ENCODE results near the gene AKNAD1. TPM values are rescaled to one million over a fixed set of nuclear protein-coding genes. Genes with fewer than 3 reads are reported as not detected.
A peak's percentile ranks its signal among the peaks of the same experiment; 100 is the strongest.

AKNAD1 gene
- total RNA-seq, 6 experiments from 2014 or later = not detected

DNA sequence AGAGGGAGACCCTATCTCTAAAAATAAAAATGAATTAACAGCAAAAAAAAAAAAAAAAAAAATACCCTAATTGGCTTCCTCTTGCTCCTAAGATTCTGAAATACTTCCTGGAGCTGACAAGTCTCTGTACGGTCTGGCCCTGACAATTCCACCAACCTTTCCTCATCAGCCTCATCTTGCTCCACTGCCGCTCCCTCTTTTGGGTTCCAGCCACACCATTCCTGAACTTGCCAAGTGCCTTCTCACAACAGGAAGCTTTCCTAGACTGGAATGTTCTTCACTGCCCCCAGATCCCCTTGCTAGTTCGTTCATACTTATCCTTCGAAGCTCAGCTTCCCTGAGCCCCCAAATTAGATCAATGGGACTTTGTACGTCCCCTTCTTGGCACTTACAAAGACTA is 37.0 kb downstream of the AKNAD1 start:
- H3K9me3 ChIP-seq = no peaks in the 10 kb centered on the region
- H3K27ac ChIP-seq = no peak overlapping the region
- WGBS (ENCODE audit: insufficient coverage, low coverage, low lambda C conversion rate, missing lambda C conversion rate) = 48% methylated on average over 5 of the region's 5 CpGs
- no peak for TF ChIP-seq POLR2A (IDR thresholded peaks at IDR 0.05)
- TF ChIP-seq, protein P1, sequence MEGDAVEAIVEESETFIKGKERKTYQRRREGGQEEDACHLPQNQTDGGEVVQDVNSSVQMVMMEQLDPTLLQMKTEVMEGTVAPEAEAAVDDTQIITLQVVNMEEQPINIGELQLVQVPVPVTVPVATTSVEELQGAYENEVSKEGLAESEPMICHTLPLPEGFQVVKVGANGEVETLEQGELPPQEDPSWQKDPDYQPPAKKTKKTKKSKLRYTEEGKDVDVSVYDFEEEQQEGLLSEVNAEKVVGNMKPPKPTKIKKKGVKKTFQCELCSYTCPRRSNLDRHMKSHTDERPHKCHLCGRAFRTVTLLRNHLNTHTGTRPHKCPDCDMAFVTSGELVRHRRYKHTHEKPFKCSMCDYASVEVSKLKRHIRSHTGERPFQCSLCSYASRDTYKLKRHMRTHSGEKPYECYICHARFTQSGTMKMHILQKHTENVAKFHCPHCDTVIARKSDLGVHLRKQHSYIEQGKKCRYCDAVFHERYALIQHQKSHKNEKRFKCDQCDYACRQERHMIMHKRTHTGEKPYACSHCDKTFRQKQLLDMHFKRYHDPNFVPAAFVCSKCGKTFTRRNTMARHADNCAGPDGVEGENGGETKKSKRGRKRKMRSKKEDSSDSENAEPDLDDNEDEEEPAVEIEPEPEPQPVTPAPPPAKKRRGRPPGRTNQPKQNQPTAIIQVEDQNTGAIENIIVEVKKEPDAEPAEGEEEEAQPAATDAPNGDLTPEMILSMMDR (IDR thresholded peaks at IDR 0.05) = no peak
- DNase-seq = no peak
- ATAC-seq = no peak
- H3K4me1 ChIP-seq = no peaks in the 10 kb centered on the region
- no peaks in the 10 kb centered on the region for H3K36me3 ChIP-seq
- H3K4me3 ChIP-seq = no peak overlapping the region
- intact Hi-C loops (cut with DNase I) = no loop called here
- no peaks in the 10 kb centered on the region for H3K27me3 ChIP-seq

DNA sequence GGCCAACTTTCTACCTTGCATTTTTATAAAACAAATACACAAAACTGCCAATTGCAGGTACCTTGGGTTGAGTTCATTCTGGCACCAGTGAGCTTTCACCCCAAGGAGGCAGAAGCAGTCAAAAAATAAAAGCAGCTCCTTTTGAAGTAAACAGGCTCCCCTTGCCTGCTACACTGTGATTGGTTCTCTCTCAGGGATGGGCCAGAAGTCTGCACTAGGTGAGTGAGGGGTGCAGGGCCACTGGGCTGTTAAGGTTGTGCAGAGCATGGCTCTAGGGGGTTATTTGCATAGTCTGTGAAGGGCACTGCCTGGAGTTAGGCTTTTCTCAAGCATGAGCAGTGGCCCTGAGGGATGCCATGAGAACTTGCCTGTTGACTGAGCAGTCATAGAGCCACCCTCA is 39.1 kb downstream of the AKNAD1 start:
- no peaks in the 10 kb centered on the region for H3K4me1 ChIP-seq
- ATAC-seq (no peak), DNase-seq (no peak)
- H3K36me3 ChIP-seq = no peaks in the 10 kb centered on the region
- H3K9me3 ChIP-seq = no peaks in the 10 kb centered on the region
- H3K27ac ChIP-seq = no peak overlapping the region
- intact Hi-C loops (cut with DNase I) = no loop called here
- no peak overlapping the region for H3K4me3 ChIP-seq
- no peaks in the 10 kb centered on the region for H3K27me3 ChIP-seq
- TF ChIP-seq, protein P1 (IDR thresholded peaks at IDR 0.05) = no peak
- TF ChIP-seq POLR2A (IDR thresholded peaks at IDR 0.05) = no peak

DNA sequence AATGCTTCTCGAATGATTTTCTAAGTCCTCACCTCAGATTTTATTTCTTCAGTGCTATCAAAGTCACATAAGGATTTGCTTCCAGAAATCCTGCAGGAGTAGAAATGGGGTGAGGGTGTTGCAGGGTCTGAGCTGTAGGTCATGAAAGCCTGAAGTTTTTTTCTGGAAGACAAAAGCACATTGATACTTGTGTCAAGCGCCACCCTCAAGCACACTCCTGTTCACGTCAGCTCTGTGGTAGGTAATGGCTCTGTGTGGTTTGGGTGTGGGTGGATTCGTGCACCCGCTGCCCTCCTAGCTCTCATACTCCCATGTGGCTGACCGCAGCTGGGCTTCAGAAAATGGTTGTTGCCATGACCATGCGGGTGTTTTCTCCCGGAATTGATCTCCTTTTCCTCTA is 39.9 kb downstream of the AKNAD1 start:
- Histone ChIP-seq H3K27ac (peak overlapping the region in 2 of 3 donors; percentile 10 to 59), H3K4me1 (no peaks in the 10 kb centered on the region), H3K27me3 (no peaks in the 10 kb centered on the region), H3K36me3 (no peaks in the 10 kb centered on the region), H3K4me3 (no peak overlapping the region), H3K9me3 (no peaks in the 10 kb centered on the region)
- no peak for TF ChIP-seq POLR2A (IDR thresholded peaks at IDR 0.05)
- no peak for ATAC-seq
- intact Hi-C loops (cut with DNase I) = no loop called here
- no peak for DNase-seq
- 80% methylated on average over 5 of the region's 8 CpGs for WGBS (ENCODE audit: insufficient coverage, low coverage, low lambda C conversion rate, missing lambda C conversion rate)

DNA sequence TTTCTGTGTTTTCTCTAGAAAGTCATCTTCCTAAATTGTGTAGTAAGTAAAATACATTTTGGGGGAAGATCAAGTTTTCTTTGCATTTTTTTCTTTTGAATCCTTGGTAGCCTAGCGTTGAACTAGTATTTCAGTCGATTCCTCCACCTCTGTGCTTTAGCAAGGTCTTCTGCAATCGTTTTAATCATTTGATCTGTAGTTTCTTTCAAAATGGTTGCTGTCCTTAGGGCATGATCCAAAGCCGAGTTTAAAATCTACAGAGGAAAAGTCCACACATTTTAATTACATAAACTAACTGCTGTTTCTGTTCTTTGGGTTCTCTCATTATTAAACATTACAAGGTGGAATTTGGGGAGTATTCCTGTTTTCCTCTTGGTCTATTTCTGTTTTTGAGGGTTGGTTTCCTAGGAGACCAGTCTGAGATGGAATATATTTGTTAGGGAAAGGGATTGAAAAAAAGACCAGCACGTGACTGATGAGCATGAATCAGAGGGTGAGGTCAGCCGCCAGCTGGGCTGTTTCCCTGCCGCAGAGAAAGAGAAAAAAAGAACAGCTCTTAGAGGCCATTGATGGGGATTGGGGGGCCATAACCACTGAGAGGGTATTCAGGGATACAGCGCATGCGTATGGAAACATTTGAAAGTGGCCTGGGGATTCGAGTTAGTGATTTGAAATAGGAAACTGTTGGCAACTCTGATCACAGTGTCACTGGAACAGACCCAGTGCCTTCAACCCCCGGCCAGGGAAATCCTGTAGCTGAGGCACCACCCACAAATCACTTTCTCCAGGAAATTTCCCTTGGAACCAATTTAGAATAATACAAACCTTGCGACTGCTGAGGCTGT is 40.6 kb downstream of the AKNAD1 start:
- no peaks in the 10 kb centered on the region for H3K9me3 ChIP-seq
- H3K27me3 ChIP-seq = no peaks in the 10 kb centered on the region
- 43% methylated on average over 11 of the region's 12 CpGs for WGBS (ENCODE audit: insufficient coverage, low coverage, low lambda C conversion rate, missing lambda C conversion rate)
- intact Hi-C loops (cut with DNase I) = no loop called here
- peaks cover 0 to 4% (median 0%) of the 10 kb centered on the region in 4 donors for H3K36me3 ChIP-seq
- ATAC-seq = peak; percentile 60 to 92 (median 69)
- TF ChIP-seq POLR2A (IDR thresholded peaks at IDR 0.05) = no peak
- TF ChIP-seq, protein P1 (IDR thresholded peaks at IDR 0.05) = no peak
- H3K4me1 ChIP-seq = no peaks in the 10 kb centered on the region
- H3K27ac ChIP-seq = peak overlapping the region in 2 of 3 donors; percentile 10 to 59
- H3K4me3 ChIP-seq = no peak overlapping the region
- DNase-seq = peak in 1 of 3 donors; percentile 26

DNA sequence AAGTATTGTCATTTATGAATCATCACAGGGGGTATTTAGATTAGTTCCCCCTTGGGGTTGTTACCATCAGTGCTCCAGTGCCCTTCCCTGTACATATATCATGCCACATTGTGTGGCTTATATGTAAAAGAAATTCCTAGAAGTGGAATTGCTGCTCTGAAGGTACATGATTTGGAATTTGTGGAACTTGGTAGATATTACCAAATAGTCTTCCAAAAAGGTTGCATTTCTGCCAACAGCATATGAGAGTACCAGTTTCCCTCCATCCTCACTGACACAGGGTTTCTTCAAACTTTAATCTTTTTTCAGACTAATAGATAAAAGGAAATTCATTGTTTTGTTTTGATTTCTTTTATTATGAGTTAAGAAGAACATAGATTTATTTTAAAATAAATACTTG is 41.3 kb downstream of the AKNAD1 start:
- TF ChIP-seq POLR2A (IDR thresholded peaks at IDR 0.05) = no peak
- TF ChIP-seq, protein P1 (IDR thresholded peaks at IDR 0.05) = no peak
- ATAC-seq (no peak), DNase-seq (no peak)
- no peak overlapping the region for H3K4me3 ChIP-seq
- no peak overlapping the region for H3K27ac ChIP-seq
- H3K9me3 ChIP-seq = no peaks in the 10 kb centered on the region
- intact Hi-C loops (cut with DNase I) = no loop called here
- H3K36me3 ChIP-seq = peaks cover 0 to 4% (median 0%) of the 10 kb centered on the region in 4 donors
- H3K4me1 ChIP-seq = no peaks in the 10 kb centered on the region
- H3K27me3 ChIP-seq = no peaks in the 10 kb centered on the region

Data from right lobe of liver (tissue), 6 donors.